Measurements from ENCODE around the gene TMEM200A.

DNA sequence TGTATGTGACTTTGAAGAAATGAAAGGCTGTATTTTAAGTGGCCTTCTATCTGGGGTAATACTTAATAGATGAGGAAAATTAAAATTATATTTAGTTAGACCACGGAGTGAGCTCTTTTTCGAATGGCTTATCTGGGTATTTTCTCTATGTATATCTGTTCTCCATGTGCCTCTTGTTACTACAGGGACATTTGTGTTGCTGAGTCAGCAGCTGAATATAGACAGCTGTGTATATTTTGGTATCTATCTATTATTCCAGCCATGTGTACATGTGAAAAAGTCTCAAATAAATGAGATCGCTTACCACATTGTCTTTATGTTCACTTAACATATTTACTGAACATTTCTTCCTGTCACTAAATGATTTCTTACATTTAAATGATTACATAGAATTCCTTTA is 57.2 kb downstream of the TMEM200A start:
- TF ChIP-seq, protein P1, sequence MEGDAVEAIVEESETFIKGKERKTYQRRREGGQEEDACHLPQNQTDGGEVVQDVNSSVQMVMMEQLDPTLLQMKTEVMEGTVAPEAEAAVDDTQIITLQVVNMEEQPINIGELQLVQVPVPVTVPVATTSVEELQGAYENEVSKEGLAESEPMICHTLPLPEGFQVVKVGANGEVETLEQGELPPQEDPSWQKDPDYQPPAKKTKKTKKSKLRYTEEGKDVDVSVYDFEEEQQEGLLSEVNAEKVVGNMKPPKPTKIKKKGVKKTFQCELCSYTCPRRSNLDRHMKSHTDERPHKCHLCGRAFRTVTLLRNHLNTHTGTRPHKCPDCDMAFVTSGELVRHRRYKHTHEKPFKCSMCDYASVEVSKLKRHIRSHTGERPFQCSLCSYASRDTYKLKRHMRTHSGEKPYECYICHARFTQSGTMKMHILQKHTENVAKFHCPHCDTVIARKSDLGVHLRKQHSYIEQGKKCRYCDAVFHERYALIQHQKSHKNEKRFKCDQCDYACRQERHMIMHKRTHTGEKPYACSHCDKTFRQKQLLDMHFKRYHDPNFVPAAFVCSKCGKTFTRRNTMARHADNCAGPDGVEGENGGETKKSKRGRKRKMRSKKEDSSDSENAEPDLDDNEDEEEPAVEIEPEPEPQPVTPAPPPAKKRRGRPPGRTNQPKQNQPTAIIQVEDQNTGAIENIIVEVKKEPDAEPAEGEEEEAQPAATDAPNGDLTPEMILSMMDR (IDR thresholded peaks at IDR 0.05), result no peak
- TF ChIP-seq POLR2A (IDR thresholded peaks at IDR 0.05) (no peak), POLR2AphosphoS5 (IDR thresholded peaks at IDR 0.05) (no peak)

Data from stomach (tissue), 4 donors.